SK-N-MC (cell line): ENCODE data around the gene CFAP141.

Source experiments
- EZH2 ChIP-seq: fragments of 200-600 bp; sonication (generic); IDR thresholded peaks from one replicate; pipeline ENCODE4 v1.6.1; 2017; ENCODE audit warnings: antibody characterized with exemption
- FOXP2 ChIP-seq: optimal IDR thresholded peaks from 2 replicates; pipeline ENCODE3; 2011; ENCODE audit warnings: mild to moderate bottlenecking, moderate library complexity; ENCODE audit not compliant: insufficient read depth; ENCODE audit errors: extremely low read length, control extremely low read depth
- POLR2AphosphoS5 ChIP-seq: IDR thresholded peaks from 2 replicates; pipeline ENCODE4 v1.6.1; 2012; ENCODE audit warnings: mild to moderate bottlenecking, low read depth, low read length, borderline replicate concordance

DNA sequence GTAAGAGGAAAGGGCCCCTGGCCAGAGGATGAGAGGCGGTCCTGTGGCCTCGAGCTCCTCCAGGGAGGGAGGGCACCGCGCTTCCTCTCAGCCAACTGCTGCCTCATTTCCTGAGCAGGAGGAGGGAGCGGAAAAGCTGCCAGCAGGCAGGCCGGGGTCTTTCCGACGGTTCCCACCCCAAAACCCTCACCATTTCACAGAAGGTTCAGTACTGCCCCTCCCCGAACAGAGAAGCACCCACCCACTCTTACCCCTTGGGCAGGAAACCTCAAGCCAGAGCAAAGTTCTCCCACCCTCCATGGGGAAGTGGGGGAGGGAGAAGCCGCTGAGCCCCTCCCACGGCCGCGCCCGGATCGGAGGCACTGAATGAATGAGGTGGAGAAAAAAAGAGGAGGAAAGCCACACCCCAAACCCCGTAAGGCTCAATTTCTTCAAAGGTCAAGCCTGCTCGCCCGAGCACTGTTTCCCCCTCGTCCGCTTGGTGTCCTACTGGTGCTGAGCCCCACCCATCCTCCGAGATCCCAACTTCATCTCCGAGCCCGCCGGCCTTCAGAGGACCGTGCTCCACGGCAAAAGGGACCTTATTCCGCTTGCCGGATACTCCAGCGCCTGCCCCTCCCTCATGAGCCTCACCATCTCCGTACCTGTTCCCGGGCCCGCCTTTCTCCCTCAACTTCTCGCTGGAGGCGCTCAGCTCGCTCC, 23.6 kb downstream of the CFAP141 start:
- TF ChIP-seq EZH2 (no peak), POLR2AphosphoS5 (no peak), FOXP2 (no peak)
